Measurements from ENCODE around the gene SRRM3.
"Not testable (repeated sequence)": the region's sequence is repeated elsewhere in the genome, so short reads cannot be mapped to it uniquely, and the experiment has no call there.

Gene SRRM3

GRCh38 chr7:76206633-76207032 is 4.9 kb downstream of the SRRM3 start:
- no peaks in the 10 kb centered on the region for H3K79me2 ChIP-seq (ENCODE audit: control insufficient read depth, low read length)
- H3K4me3 ChIP-seq (ENCODE audit: low read length), result no peak overlapping the region
- no peaks in the 10 kb centered on the region for H3K9me2 ChIP-seq (replicated peaks; ENCODE audit: control insufficient read depth, low read length)
- H3K27ac ChIP-seq (ENCODE audit: low read depth, low read length), result no peak overlapping the region
- H3F3A ChIP-seq (ENCODE audit: control insufficient read depth, insufficient read depth), result no peaks in the 10 kb centered on the region
- no peak overlapping the region for H3K4me2 ChIP-seq (ENCODE audit: low read length)
- H3K9me3 ChIP-seq (ENCODE audit: control insufficient read depth, insufficient read depth, low read length), result no peaks in the 10 kb centered on the region
- H3K27me3 ChIP-seq (ENCODE audit: control insufficient read depth, low read length), result 0 out of 2 replicates have a peak, but pooled peaks cover 2% of the 10 kb centered on the region
- H3K4me1 ChIP-seq (ENCODE audit: control insufficient read depth, low read length), result peaks cover 4% of the 10 kb centered on the region; the same call in 1 of the 2 replicates
- 0 out of 2 replicates have a peak, but pooled peaks cover 2% of the 10 kb centered on the region for H4K20me1 ChIP-seq (ENCODE audit: control insufficient read depth, insufficient read depth, low read depth, low read length)
- no peak for TF ChIP-seq EZH2phosphoT487 (IDR thresholded peaks at IDR 0.05; ENCODE audit: borderline replicate concordance, low read length)
- TF ChIP-seq, protein P1, sequence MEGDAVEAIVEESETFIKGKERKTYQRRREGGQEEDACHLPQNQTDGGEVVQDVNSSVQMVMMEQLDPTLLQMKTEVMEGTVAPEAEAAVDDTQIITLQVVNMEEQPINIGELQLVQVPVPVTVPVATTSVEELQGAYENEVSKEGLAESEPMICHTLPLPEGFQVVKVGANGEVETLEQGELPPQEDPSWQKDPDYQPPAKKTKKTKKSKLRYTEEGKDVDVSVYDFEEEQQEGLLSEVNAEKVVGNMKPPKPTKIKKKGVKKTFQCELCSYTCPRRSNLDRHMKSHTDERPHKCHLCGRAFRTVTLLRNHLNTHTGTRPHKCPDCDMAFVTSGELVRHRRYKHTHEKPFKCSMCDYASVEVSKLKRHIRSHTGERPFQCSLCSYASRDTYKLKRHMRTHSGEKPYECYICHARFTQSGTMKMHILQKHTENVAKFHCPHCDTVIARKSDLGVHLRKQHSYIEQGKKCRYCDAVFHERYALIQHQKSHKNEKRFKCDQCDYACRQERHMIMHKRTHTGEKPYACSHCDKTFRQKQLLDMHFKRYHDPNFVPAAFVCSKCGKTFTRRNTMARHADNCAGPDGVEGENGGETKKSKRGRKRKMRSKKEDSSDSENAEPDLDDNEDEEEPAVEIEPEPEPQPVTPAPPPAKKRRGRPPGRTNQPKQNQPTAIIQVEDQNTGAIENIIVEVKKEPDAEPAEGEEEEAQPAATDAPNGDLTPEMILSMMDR (IDR thresholded peaks at IDR 0.05; ENCODE audit: low read depth, low read length, poor library complexity, severe bottlenecking), result no peak
- no peaks in the 10 kb centered on the region for H3K36me3 ChIP-seq (ENCODE audit: control insufficient read depth, low read length)

DNA sequence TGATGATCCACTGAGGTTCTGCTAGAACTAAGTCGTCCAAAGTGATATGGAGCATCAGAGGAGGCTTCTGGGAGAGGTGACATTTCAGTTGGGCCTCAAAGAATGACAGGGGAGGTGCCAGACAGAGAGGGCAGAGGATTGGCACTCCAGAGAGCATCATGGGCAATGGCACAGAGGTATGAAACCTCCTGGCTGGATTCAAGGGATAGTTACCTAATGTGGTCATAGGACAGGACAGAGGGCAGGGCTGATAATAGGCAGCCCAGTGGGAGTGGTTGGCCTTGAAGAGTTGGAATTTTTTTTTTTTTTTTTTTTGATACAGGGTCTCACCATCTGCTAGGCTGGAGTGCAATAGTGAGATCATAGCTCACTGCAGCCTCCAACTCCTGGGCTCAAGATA is 7.6 kb downstream of the SRRM3 start:
- Histone ChIP-seq H4K20me1 (ENCODE audit: control insufficient read depth, insufficient read depth, low read depth, low read length) (no peaks in the 10 kb centered on the region), H3K27me3 (ENCODE audit: control insufficient read depth, low read length) (0 out of 2 replicates have a peak, but pooled peaks cover 2% of the 10 kb centered on the region), H3K4me3 (ENCODE audit: low read length) (no peak overlapping the region), H3K9me2 (replicated peaks; ENCODE audit: control insufficient read depth, low read length) (no peaks in the 10 kb centered on the region), H3K79me2 (ENCODE audit: control insufficient read depth, low read length) (no peaks in the 10 kb centered on the region), H3K27ac (ENCODE audit: low read depth, low read length) (no peak overlapping the region), H3K36me3 (ENCODE audit: control insufficient read depth, low read length) (no peaks in the 10 kb centered on the region), H3K9me3 (ENCODE audit: control insufficient read depth, insufficient read depth, low read length) (no peaks in the 10 kb centered on the region), H3K4me2 (ENCODE audit: low read length) (no peak overlapping the region), H3K4me1 (ENCODE audit: control insufficient read depth, low read length) (no peaks in the 10 kb centered on the region), H3F3A (ENCODE audit: control insufficient read depth, insufficient read depth) (no peaks in the 10 kb centered on the region)
- no peak for TF ChIP-seq EZH2phosphoT487 (IDR thresholded peaks at IDR 0.05; ENCODE audit: borderline replicate concordance, low read length)
- TF ChIP-seq, protein P1 (IDR thresholded peaks at IDR 0.05; ENCODE audit: low read depth, low read length, poor library complexity, severe bottlenecking), result no peak

- H3F3A ChIP-seq (ENCODE audit: control insufficient read depth, insufficient read depth), result no peaks in the 10 kb centered on the region
- no peak overlapping the region for H3K4me2 ChIP-seq (ENCODE audit: low read length)
- no peaks in the 10 kb centered on the region for H3K79me2 ChIP-seq (ENCODE audit: control insufficient read depth, low read length)
- H3K4me3 ChIP-seq (ENCODE audit: low read length), result no peak overlapping the region
- TF ChIP-seq, protein P1 (IDR thresholded peaks at IDR 0.05; ENCODE audit: low read depth, low read length, poor library complexity, severe bottlenecking), result no peak
- TF ChIP-seq EZH2phosphoT487 (IDR thresholded peaks at IDR 0.05; ENCODE audit: borderline replicate concordance, low read length), result no peak
- no peaks in the 10 kb centered on the region for H4K20me1 ChIP-seq (ENCODE audit: control insufficient read depth, insufficient read depth, low read depth, low read length)
- H3K9me2 ChIP-seq (replicated peaks; ENCODE audit: control insufficient read depth, low read length), result no peaks in the 10 kb centered on the region
- no peaks in the 10 kb centered on the region for H3K4me1 ChIP-seq (ENCODE audit: control insufficient read depth, low read length)
- no peak overlapping the region for H3K27ac ChIP-seq (ENCODE audit: low read depth, low read length)
- 0 out of 2 replicates have a peak, but pooled peaks cover 2% of the 10 kb centered on the region for H3K27me3 ChIP-seq (ENCODE audit: control insufficient read depth, low read length)
- no peaks in the 10 kb centered on the region for H3K36me3 ChIP-seq (ENCODE audit: control insufficient read depth, low read length)
- no peaks in the 10 kb centered on the region for H3K9me3 ChIP-seq (ENCODE audit: control insufficient read depth, insufficient read depth, low read length)
Observed at GRCh38 chr7:76211216-76211615, 9.5 kb downstream of the SRRM3 start.

DNA sequence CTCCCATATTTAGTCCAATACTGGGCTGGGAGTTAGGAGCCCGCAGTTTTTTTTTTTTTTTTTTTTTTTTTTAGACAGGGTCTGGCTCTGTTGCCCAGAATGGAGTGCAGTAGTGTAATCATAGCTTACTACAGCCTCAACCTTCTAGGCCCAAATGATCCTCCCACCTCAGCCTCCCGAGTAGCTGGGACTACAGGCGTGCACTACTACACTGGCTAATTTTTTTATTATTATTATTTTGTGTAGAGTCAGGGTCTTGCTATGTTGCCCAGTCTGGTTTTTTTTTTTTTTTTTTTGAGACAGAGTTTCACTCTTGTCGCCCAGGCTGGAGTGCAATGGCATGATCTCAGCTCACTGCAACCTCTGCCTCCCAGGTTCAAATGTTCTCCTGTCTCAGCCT is 13.7 kb downstream of the SRRM3 start:
- not testable (repeated sequence) for H3K79me2 ChIP-seq (ENCODE audit: control insufficient read depth, low read length); H4K20me1 ChIP-seq (ENCODE audit: control insufficient read depth, insufficient read depth, low read depth, low read length); H3K9me3 ChIP-seq (ENCODE audit: control insufficient read depth, insufficient read depth, low read length); H3F3A ChIP-seq (ENCODE audit: control insufficient read depth, insufficient read depth); H3K4me3 ChIP-seq (ENCODE audit: low read length); H3K9me2 ChIP-seq (replicated peaks; ENCODE audit: control insufficient read depth, low read length); H3K27me3 ChIP-seq (ENCODE audit: control insufficient read depth, low read length); H3K4me2 ChIP-seq (ENCODE audit: low read length); H3K36me3 ChIP-seq (ENCODE audit: control insufficient read depth, low read length); H3K4me1 ChIP-seq (ENCODE audit: control insufficient read depth, low read length); H3K27ac ChIP-seq (ENCODE audit: low read depth, low read length)
